Panc1 (cell line): ENCODE results near the gene OR51I2.

Experiments used
- CTCF ChIP-seq: fragments of 450-650 bp; IDR thresholded peaks from 2 replicates; pipeline ENCODE4 v1.5.1; 2017; ENCODE audit warnings: mild to moderate bottlenecking
- POLR2AphosphoS5 ChIP-seq: IDR thresholded peaks from 2 replicates; pipeline ENCODE4 v1.6.1; 2012; ENCODE audit warnings: mild to moderate bottlenecking, low read depth, low read length, moderate library complexity
- REST ChIP-seq, 2 experiments: IDR thresholded peaks; 2 replicates each; pipeline ENCODE4 v1.6.1; 2011 to 2012; ENCODE audit warnings: low read depth in 2 of 2, control low read depth in 1 of 2, low read length in 1 of 2, mild to moderate bottlenecking in 1 of 2, moderate library complexity in 1 of 2; ENCODE audit not compliant: insufficient read depth in 1 of 2
- TCF7L2 ChIP-seq: IDR thresholded peaks from 2 replicates; pipeline ENCODE4 v1.6.1; 2011; ENCODE audit warnings: mild to moderate bottlenecking, low read depth, low read length, inconsistent platforms

DNA sequence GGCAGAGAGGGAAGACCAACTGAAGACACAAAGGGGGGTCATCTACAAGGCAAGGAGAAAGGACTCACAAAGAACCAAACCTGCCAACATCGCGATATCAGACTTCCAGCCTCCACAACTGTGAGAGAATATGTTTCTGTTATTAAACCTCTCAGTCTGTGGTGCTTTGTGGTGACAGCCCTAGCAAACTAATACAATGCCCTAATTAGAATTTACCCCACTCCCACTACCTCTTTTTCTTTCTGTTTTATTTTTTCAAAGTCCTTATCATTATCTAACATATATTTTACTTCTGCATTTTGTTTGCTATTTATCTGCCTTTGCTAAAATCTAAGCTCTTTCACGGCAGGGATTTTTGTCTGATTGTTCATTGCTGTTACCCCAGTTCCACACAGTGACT, 36.9 kb downstream of the OR51I2 start:
- TF ChIP-seq CTCF = no peak
- TF ChIP-seq REST (IDR thresholded peaks at IDR 0.05; ENCODE audit: insufficient read depth in 1 of 2, low read depth in 2 of 2, low read length in 1 of 2) = no peak
- TF ChIP-seq TCF7L2 = no peak
- TF ChIP-seq POLR2AphosphoS5 = no peak
